Activated naive CD4-positive, alpha-beta T cell treated with Interleukin-2 at 50 U/mL for 16 hours (primary cell): ENCODE results near the gene C1orf174.

Experiments
- DNase-seq: peaks from one replicate; pipeline ENCODE4 v3.0.0-alpha.2; 2020

Gene C1orf174

DNA sequence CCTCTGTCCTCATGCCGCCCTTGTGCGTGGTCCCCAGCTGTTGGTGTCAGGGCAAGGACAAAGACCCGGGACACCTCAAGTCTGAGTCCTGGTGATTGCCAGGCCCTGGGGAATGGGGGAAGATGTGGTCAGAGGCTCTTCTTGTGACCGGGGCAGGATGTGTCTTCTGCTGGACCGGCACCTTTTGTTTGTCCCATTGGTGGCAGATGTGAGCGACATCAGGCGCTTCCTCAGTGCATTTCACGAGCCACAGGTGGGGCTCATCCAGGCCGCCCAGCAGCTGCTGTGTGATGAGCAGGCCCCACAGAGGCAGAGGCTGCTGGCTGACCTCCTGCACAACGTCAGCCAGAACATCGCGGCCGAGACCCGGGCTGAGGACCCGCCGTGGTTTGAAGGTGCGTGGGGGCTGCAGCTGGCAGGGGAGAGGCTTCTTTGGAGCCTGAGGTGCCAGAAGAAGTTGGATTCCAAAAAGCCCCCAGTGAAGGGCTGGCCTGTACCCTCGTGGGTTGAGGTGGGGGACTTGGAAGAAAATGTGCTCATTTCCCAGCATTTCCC is 34.4 kb downstream of the C1orf174 start:
- DNase-seq, result no peak

GRCh38 chr1:3864884-3865283 is 35.2 kb downstream of the C1orf174 start:
- DNase-seq, result no peak

GRCh38 chr1:3863231-3863935 is 36.7 kb downstream of the C1orf174 start:
- DNase-seq, result no peak

GRCh38 chr1:3858231-3858981 is 41.7 kb downstream of the C1orf174 start:
- DNase-seq, result no peak

GRCh38 chr1:3857791-3858129 is 42.3 kb downstream of the C1orf174 start:
- no peak for DNase-seq

GRCh38 chr1:3856923-3857790 is 42.9 kb downstream of the C1orf174 start, which contains the start of the genes CEP104 and DFFB:
Gene CEP104 (minus strand): TSS chr1:3857211. CDS start chr1:3852407, 4,804 bp downstream.
Gene DFFB (plus strand): TSS chr1:3857476. CDS start chr1:3857604, 128 bp downstream.
- peak; percentile 97 for DNase-seq

DNA sequence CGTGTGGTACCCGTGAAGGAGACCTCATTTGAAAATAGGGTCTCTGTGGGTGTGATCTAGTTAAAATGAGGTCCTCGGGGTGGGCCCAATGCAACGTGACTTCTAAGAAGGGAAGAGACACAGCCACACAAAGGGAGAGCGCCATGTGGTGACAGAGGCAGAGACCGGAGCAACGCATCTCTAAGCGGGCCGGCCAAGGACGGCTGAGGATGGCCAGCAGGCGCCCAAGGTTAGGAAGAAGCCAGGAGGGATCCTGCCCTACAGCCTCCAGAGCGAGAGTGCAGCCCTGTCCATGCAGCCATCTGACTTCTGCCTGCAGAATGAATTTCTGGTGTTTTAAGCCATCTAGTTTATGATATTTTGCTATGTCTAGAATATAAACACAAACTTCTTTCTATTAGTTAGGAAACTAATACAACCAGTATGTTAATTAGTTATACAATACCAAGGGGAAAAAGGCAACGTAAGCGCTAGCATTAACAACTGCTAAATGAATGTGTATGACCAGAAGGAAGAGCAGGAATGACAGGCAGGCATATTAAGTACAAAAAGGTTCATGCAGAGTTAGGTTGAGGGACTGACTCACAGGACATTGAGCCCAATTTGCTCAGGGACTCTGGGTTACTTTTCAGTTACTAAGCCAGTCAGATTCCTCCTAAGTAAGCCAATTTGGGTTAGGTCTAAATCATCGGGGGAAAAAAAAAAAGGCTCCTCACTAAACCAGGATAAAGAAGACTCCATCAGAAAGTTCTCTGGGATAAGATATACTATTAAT is 47.2 kb downstream of the C1orf174 start:
- no peak for DNase-seq

DNA sequence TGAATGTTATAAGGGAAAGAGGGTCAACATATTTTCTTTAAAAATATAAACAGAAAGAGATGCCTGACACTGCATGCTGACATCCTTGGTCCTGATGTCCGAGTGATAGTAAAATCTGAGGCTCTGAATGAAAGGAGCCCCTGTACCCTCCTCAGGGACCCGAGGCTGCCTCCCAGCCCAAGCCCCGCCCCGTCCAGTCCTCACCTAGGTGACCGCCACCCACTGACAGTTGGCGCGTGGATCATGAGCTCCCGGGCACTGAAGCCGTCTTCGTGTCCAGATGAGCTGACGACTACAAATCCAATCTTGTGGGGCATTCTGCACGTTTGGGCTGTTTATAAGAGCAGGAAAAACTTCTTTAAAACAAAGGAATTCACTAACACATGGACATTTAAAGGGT is 48.0 kb downstream of the C1orf174 start:
- no peak for DNase-seq

GRCh38 chr1:3851292-3851691 is 48.8 kb downstream of the C1orf174 start:
- no peak for DNase-seq

GRCh38 chr1:3850857-3851256 is 49.2 kb downstream of the C1orf174 start:
- no peak for DNase-seq

DNA sequence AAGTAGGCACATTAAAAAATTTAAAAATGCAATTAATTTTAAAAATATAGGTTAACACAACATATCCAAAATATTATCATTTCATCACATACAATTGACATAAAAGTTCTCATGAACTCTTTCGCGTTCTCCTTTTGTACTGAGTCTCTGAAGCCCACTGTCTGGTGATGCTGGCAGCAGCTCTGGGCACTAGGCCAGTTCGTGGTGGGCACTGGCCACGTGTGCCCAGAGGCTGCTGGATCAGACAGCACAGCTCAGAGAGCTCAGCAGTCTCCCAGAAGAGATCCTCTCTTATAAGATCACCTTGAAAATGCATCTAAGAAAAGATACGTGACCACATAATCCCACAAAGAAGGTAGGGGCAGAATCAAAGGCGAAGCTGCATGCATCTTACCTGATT is 53.0 kb downstream of the C1orf174 start:
- DNase-seq, result no peak

DNA sequence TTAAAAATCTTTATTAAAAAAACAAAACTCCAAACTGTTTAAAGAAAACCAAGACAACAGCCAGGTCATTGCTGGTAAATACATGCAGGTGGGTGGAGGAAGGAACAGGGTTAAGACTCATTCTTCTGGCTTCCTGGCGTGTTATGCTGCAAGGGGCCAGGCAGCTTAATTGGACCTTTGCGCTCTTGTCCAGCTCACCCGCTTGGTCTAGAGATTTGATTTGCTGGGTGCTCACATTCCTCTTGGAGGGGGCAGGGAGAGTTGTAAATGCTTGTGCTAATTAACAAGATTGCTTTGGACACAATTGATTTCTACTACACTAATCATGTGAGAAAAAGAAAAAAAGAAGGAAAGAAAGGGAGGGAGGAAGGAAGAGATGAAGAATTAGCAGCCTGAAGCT is 53.5 kb downstream of the C1orf174 start:
- DNase-seq, result no peak

DNA sequence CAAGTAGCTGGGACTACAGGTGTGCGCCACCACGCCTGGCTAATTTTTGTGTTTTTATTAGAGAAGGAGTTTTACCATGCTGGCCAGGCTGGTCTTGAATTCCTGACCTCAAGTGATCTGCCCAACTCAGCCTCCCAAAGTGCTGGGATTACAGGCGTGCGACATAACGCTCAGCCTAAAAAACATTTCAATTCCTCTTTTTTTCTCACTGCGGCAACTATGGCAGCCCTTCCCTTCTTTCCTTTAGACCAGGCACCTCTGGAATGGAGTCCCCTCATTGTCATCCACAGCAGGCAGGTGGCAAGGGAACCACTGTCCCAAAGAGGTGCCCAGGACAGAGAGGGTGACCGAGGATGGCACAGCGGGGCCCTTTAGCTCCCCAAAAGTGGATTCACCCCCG is 57.2 kb downstream of the C1orf174 start:
- DNase-seq, result no peak

GRCh38 chr1:3841491-3841890 is 58.6 kb downstream of the C1orf174 start:
- DNase-seq, result no peak
